Keratinocyte (primary cell): ENCODE data around the gene SH2D2A. TPM values are rescaled to one million over a fixed set of nuclear protein-coding genes. Genes with fewer than 3 reads are reported as not detected.

Experiments
- DNase-seq: peaks from one replicate; pipeline ENCODE4 v3.0.0-alpha.2; 2011; ENCODE audit warnings: low read depth, missing footprints, low spot score
- FAIRE-seq: peaks from 2 replicates; lab custom pipeline; 2011; peaks lifted over from hg19 to GRCh38; lab: Jason Lieb, UNC
- H2AFZ ChIP-seq: 2 replicates; pipeline ENCODE4 v1.6.0; 2012; ENCODE audit warnings: low read length, control low read depth, inconsistent platforms; ENCODE audit not compliant: control insufficient read depth
- H3K27ac ChIP-seq: 2 replicates; pipeline ENCODE4 v1.5.1; 2011; ENCODE audit warnings: low read length; ENCODE audit not compliant: control insufficient read depth, insufficient read depth
- H3K27me3 ChIP-seq: 3 replicates; pipeline ENCODE4 v1.6.0; 2011; ENCODE audit warnings: low read length; ENCODE audit not compliant: control insufficient read depth, insufficient read depth; ENCODE audit errors: extremely low read depth
- H3K36me3 ChIP-seq, 2 experiments: 2 replicates in 1 of 2; 3 replicates in 1 of 2; pipeline ENCODE4 v1.5.1; 2011; ENCODE audit warnings: low read length in 2 of 2, mild to moderate bottlenecking in 1 of 2; ENCODE audit not compliant: control insufficient read depth in 2 of 2, insufficient read depth in 2 of 2; ENCODE audit errors: extremely low read depth in 1 of 2
- H3K4me1 ChIP-seq: 3 replicates; pipeline ENCODE4 v1.5.1; 2011; ENCODE audit warnings: low read length; ENCODE audit not compliant: control insufficient read depth, insufficient read depth; ENCODE audit errors: extremely low read depth
- H3K4me2 ChIP-seq: 3 replicates; pipeline ENCODE4 v1.6.0; 2011; ENCODE audit warnings: low read depth, low read length; ENCODE audit not compliant: control insufficient read depth, insufficient read depth; ENCODE audit errors: extremely low read depth
- H3K4me3 ChIP-seq, 3 experiments: fragments of 200-600 bp in 1 of 3; sonication (generic) in 1 of 3; 2 replicates in 2 of 3; 3 replicates in 1 of 3; pipeline ENCODE4 v1.5.1; 2011 to 2016; ENCODE audit warnings: low read length in 3 of 3, mild to moderate bottlenecking in 3 of 3, control low read depth in 2 of 3, inconsistent platforms in 1 of 3, low read depth in 1 of 3, mixed read lengths in 1 of 3, mixed run types in 1 of 3, moderate library complexity in 1 of 3; ENCODE audit not compliant: control insufficient read depth in 2 of 3, insufficient read depth in 2 of 3; ENCODE audit errors: extremely low read depth in 1 of 3
- H3K79me2 ChIP-seq: 2 replicates; pipeline ENCODE4 v1.6.0; 2012; ENCODE audit warnings: low read length; ENCODE audit not compliant: control insufficient read depth, insufficient read depth
- H3K9ac ChIP-seq: 3 replicates; pipeline ENCODE4 v1.6.0; 2011; ENCODE audit warnings: low read length; ENCODE audit not compliant: control insufficient read depth, insufficient read depth; ENCODE audit errors: extremely low read depth
- H3K9me1 ChIP-seq: 3 replicates; pipeline ENCODE4 v1.6.0; 2011; ENCODE audit warnings: low read length; ENCODE audit not compliant: control insufficient read depth, insufficient read depth; ENCODE audit errors: extremely low read depth
- H3K9me3 ChIP-seq: 2 replicates; pipeline ENCODE4 v1.5.1; 2012; ENCODE audit warnings: low read depth, low read length; ENCODE audit not compliant: control insufficient read depth
- H4K20me1 ChIP-seq: 3 replicates; pipeline ENCODE4 v1.6.0; 2011; ENCODE audit warnings: low read length; ENCODE audit not compliant: control insufficient read depth, insufficient read depth; ENCODE audit errors: extremely low read depth
- EZH2 ChIP-seq: IDR thresholded peaks from one replicate; pipeline ENCODE4 v1.6.1; 2012; ENCODE audit warnings: inconsistent platforms, mild to moderate bottlenecking, low read length, moderate library complexity
- dilution Hi-C: fragments of 300-500 bp; cut with MboI; formaldehyde crosslinking; loops from one replicate; pipeline ENCODE4 v1.7.0; 2020; ENCODE audit warnings: low sequenced_read_pairs; ENCODE audit not compliant: extremely low pct_ligation_motif_present
- polyA minus RNA-seq, 3 experiments: library from RNA; depleted of rRNA, polyadenylated mRNA; stranded (reverse); fragments of >200 nt; gene quantifications; 1 replicate in 1 of 3; 2 replicates in 1 of 3; 3 replicates in 1 of 3; pipeline ENCODE4 v1.2.3, GENCODE V29; 2011
- polyA plus RNA-seq, 5 experiments: library from polyadenylated mRNA; depleted of rRNA in 3 of 5; stranded (reverse) in 3 of 5; stranded (forward) in 1 of 5; unstranded in 1 of 5; fragments of >200 nt; gene quantifications; 1 replicate in 1 of 5; 2 replicates in 3 of 5; 3 replicates in 1 of 5; pipeline versions ENCODE4 v1.2.1 to v1.2.3, GENCODE V29; 2011 to 2012; ENCODE audit warnings: missing spikeins in 2 of 5, low read depth in 1 of 5, low replicate concordance in 1 of 5
- TF ChIP-seq, protein P1 (sequence below), 3 experiments: IDR thresholded peaks in 1 of 3; conservative IDR thresholded peaks in 1 of 3; optimal IDR thresholded peaks in 1 of 3; 2 replicates in 2 of 3; 3 replicates in 1 of 3; pipeline versions ENCODE3 to v1.5.1; 2011; ENCODE audit warnings: low read length in 3 of 3, mild to moderate bottlenecking in 3 of 3, moderate library complexity in 2 of 3, control low read depth in 1 of 3, inconsistent platforms in 1 of 3; ENCODE audit not compliant: insufficient read depth in 2 of 3; ENCODE audit errors: extremely low read depth in 1 of 3

SH2D2A gene
- polyA plus RNA-seq (1.9 to 4.5 TPM (median 2.5 TPM) in 3 replicates), polyA minus RNA-seq (0.83 to 4.2 TPM (median 0.89 TPM) in 3 replicates)
- 0.25 TPM for polyA plus RNA-seq (2011; ENCODE audit: low read depth)
- polyA plus RNA-seq (2011; cell fraction: cytosol; rRNA removed), result 1.8 and 4.2 TPM in 2 replicates
- 2.9 and 4.9 TPM in 2 replicates for polyA plus RNA-seq (2011; cell fraction: nucleus; rRNA removed)
- 2.1 and 6.8 TPM in 2 replicates for polyA plus RNA-seq (2012; ENCODE audit: low replicate concordance)
- 5.2 TPM for polyA minus RNA-seq (2011; cell fraction: cytosol; rRNA and poly(A)+ RNA removed)
- polyA minus RNA-seq (2011; cell fraction: nucleus; rRNA and poly(A)+ RNA removed), result 4.2 and 4.4 TPM in 2 replicates

DNA sequence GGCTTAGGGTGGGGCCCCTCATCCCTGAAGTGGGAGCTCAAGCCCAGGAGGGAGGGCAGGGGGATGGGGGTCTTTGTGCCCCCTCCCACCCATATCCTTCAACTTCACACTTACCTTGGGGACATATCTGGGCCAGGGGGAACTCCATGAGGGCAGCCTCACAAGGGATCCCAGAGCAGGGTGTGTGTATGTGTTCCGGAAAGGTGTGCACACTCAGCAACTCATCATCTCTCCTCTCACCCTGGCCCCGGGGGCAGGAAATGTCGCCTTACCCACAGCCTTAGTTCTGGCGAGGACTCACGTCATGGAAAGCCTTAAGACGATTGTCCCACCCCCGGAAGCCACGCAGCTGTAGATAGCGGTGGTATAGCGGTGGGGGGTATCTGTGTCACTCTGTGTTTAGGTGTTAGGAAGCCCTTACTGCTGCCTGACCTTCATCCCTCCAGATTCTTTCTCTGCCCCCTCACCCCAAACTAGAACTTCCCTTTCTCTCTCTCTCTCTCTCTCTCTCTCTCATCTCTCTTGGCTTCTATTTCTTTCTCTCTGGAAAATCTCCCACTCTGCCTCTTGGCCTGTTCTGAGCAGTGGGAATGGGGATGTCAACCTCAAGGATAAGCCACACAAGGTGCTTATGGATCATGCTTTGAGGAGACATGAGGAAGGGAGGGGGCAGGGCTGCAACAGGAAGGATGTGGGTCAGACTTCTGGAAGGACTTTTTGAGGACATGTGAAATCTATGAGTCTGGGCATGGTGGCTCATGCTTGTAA is at the start of gene SH2D2A:
TSS of gene SH2D2A (minus strand) at position 288 of the 768 bp plus-strand sequence. CDS start at position 148, 140 bp downstream.
- dilution Hi-C loops, result no loop called here
- no peaks in the 10 kb centered on the region for H3K36me3 ChIP-seq
- no peak for TF ChIP-seq EZH2
- TF ChIP-seq, protein P1, sequence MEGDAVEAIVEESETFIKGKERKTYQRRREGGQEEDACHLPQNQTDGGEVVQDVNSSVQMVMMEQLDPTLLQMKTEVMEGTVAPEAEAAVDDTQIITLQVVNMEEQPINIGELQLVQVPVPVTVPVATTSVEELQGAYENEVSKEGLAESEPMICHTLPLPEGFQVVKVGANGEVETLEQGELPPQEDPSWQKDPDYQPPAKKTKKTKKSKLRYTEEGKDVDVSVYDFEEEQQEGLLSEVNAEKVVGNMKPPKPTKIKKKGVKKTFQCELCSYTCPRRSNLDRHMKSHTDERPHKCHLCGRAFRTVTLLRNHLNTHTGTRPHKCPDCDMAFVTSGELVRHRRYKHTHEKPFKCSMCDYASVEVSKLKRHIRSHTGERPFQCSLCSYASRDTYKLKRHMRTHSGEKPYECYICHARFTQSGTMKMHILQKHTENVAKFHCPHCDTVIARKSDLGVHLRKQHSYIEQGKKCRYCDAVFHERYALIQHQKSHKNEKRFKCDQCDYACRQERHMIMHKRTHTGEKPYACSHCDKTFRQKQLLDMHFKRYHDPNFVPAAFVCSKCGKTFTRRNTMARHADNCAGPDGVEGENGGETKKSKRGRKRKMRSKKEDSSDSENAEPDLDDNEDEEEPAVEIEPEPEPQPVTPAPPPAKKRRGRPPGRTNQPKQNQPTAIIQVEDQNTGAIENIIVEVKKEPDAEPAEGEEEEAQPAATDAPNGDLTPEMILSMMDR (optimal IDR thresholded peaks at IDR 0.05 in 1 of 3, IDR thresholded peaks at IDR 0.05 in 1 of 3, conservative IDR thresholded peaks at IDR 0.05 in 1 of 3; ENCODE audit: extremely low read depth in 1 of 3, insufficient read depth in 2 of 3, low read length in 3 of 3), result no peak
- no peaks in the 10 kb centered on the region for H3K9me1 ChIP-seq
- FAIRE-seq, result peak; percentile 60
- no peaks in the 10 kb centered on the region for H3K9me3 ChIP-seq
- H3K27me3 ChIP-seq, result no peaks in the 10 kb centered on the region
- peak within 1 kb of the TSS; percentile 68 for H2AFZ ChIP-seq
- H3K4me1 ChIP-seq, result peaks cover 48% of the 10 kb centered on the region
- no peaks in the 10 kb centered on the region for H4K20me1 ChIP-seq
- DNase-seq, result peak; percentile 66
- peak within 1 kb of the TSS in 1 of 3 experiments; percentile 21 for H3K4me3 ChIP-seq
- H3K27ac ChIP-seq, result peak within 1 kb of the TSS; percentile 65
- peak within 1 kb of the TSS; percentile 13 for H3K9ac ChIP-seq
- no peaks in the 10 kb centered on the region for H3K79me2 ChIP-seq
- H3K4me2 ChIP-seq, result peak within 1 kb of the TSS; percentile 60

DNA sequence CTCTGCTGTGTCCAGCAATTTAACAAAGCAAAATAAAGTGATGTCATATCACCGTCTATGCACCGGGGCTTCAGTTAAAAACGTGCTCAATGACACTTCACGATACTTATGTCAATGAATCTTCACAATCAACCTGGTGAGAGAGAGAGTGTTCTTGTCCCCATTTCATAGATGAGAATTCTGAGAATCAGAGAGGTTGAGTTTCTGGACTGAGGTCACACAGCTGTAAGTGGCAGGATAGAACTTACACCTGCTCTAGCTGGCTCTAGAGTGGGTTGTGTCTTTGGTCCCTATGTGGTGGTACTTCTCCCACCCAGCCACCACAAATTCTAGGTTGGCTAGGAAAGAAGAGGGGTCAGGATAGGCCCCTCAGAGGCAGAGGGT is 49.2 kb upstream of the SH2D2A start:
- H3K4me3 ChIP-seq, result no peak overlapping the region
- no peak overlapping the region for H3K9ac ChIP-seq
- no peak overlapping the region for H2AFZ ChIP-seq
- no peak overlapping the region for H3K4me2 ChIP-seq
- peaks cover 12% of the 10 kb centered on the region for H3K4me1 ChIP-seq
- TF ChIP-seq, protein P1 (optimal IDR thresholded peaks at IDR 0.05 in 1 of 3, IDR thresholded peaks at IDR 0.05 in 1 of 3, conservative IDR thresholded peaks at IDR 0.05 in 1 of 3; ENCODE audit: extremely low read depth in 1 of 3, insufficient read depth in 2 of 3, low read length in 3 of 3), result no peak
- TF ChIP-seq EZH2, result no peak
- no peaks in the 10 kb centered on the region for H3K36me3 ChIP-seq
- no peaks in the 10 kb centered on the region for H3K9me3 ChIP-seq
- H3K27ac ChIP-seq, result no peak overlapping the region
- H3K27me3 ChIP-seq, result peaks cover 32% of the 10 kb centered on the region
- FAIRE-seq, result no peak
- no peaks in the 10 kb centered on the region for H3K79me2 ChIP-seq
- H3K9me1 ChIP-seq, result no peaks in the 10 kb centered on the region
- dilution Hi-C loops, result no loop called here
- H4K20me1 ChIP-seq, result peaks cover 4% of the 10 kb centered on the region
- no peak for DNase-seq
